ENCODE results near the gene CSN1S1. TPM values are rescaled to one million over a fixed set of nuclear protein-coding genes. Genes with fewer than 3 reads are reported as not detected.

CSN1S1 gene
- total and polyA plus RNA-seq, 2 donors (not counting 1 experiment from before 2014, with no cell fraction given), result not detected

- Histone ChIP-seq H3K27me3 (replicated peaks in 1 of 4; ENCODE audit: control extremely low read depth in 1 of 4, control insufficient read depth in 3 of 4, insufficient read depth in 4 of 4, low read length in 3 of 4) (no peaks in the 10 kb centered on the region), H3K9me3 (ENCODE audit: control extremely low read depth in 1 of 3, control insufficient read depth in 2 of 3, insufficient read depth in 1 of 3, low read length in 2 of 3) (no peaks in the 10 kb centered on the region), H3K9ac (ENCODE audit: low read length) (no peak overlapping the region), H4K20me1 (ENCODE audit: control insufficient read depth, insufficient read depth, low read length, poor library complexity, severe bottlenecking) (no peaks in the 10 kb centered on the region), H3K79me2 (ENCODE audit: control insufficient read depth, insufficient read depth, low read length) (no peaks in the 10 kb centered on the region), H3K4me1 (ENCODE audit: control insufficient read depth in 2 of 2, insufficient read depth in 2 of 2, low read length in 2 of 2) (no peaks in the 10 kb centered on the region), H3K27ac (ENCODE audit: low read length in 2 of 2) (no peak overlapping the region), H2AFZ (ENCODE audit: insufficient read depth, low read depth, low read length, poor library complexity, severe bottlenecking) (no peak overlapping the region), H3K36me3 (replicated peaks in 1 of 2; ENCODE audit: control extremely low read depth in 1 of 2, control insufficient read depth in 1 of 2, extremely low read depth in 1 of 2, insufficient read depth in 2 of 2, low read length in 1 of 2) (no peaks in the 10 kb centered on the region), H3K4me2 (replicated peaks; ENCODE audit: low read depth, low read length, poor library complexity, severe bottlenecking) (no peak overlapping the region), H3K4me3 (ENCODE audit: control extremely low read depth in 1 of 5, extremely low read depth in 1 of 5, insufficient read depth in 1 of 5, low read depth in 2 of 5, low read length in 4 of 5) (no peak overlapping the region)
- H3K9me3 Mint-ChIP-seq (ENCODE audit: insufficient read depth), result no peaks in the 10 kb centered on the region
- intact Hi-C loops (cut with micrococcal nuclease), result no loop called here
- H3K27ac Mint-ChIP-seq, result no peak overlapping the region
- ChIA-PET POLR2A (no interaction called here), CTCF (no interaction called here)
- no peak for ATAC-seq (ENCODE audit: low read depth)
- H3K4me3 Mint-ChIP-seq, result no peak overlapping the region
- no peaks in the 10 kb centered on the region for H3K4me1 Mint-ChIP-seq
- H3K27me3 Mint-ChIP-seq, result no peaks in the 10 kb centered on the region
- no peak for TF ChIP-seq EZH2 (IDR thresholded peaks at IDR 0.05; ENCODE audit: borderline replicate concordance, insufficient read depth, low read depth, low read length, poor library complexity, severe bottlenecking)
- 88% methylated on average over 2 of the region's 4 CpGs for WGBS (ENCODE audit: insufficient coverage)
- no peak for DNase-seq
Measured at GRCh38 chr4:69934150-69934549, 3.3 kb downstream of the CSN1S1 start.

DNA sequence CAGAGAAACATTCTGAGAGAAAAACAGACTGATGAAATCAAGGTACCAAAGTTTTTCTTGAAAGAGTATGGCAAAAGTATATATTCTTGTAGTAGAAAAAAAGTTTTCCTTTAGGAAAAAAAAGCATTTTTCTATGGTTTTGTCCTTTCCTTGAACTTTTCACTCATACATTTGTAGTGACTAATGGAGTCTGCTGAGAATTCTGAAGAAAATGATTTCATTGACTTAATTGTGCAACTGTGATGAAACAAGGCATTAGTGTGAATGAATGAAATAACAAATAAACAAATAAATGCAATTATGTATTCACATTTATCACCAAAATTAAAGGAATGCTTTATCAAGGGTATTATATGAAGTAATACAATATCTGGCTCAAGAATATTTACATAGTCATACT is 5.7 kb downstream of the CSN1S1 start:
- Mint-ChIP-seq H3K4me1 (no peaks in the 10 kb centered on the region), H3K27ac (no peak overlapping the region), H3K27me3 (no peaks in the 10 kb centered on the region), H3K4me3 (no peak overlapping the region), H3K9me3 (ENCODE audit: insufficient read depth) (no peaks in the 10 kb centered on the region)
- Histone ChIP-seq H3K4me1 (ENCODE audit: control insufficient read depth in 2 of 2, insufficient read depth in 2 of 2, low read length in 2 of 2) (no peaks in the 10 kb centered on the region), H3K9ac (ENCODE audit: low read length) (no peak overlapping the region), H3K9me3 (ENCODE audit: control extremely low read depth in 1 of 3, control insufficient read depth in 2 of 3, insufficient read depth in 1 of 3, low read length in 2 of 3) (no peaks in the 10 kb centered on the region), H3K27me3 (replicated peaks in 1 of 4; ENCODE audit: control extremely low read depth in 1 of 4, control insufficient read depth in 3 of 4, insufficient read depth in 4 of 4, low read length in 3 of 4) (no peaks in the 10 kb centered on the region), H2AFZ (ENCODE audit: insufficient read depth, low read depth, low read length, poor library complexity, severe bottlenecking) (no peak overlapping the region), H3K36me3 (replicated peaks in 1 of 2; ENCODE audit: control extremely low read depth in 1 of 2, control insufficient read depth in 1 of 2, extremely low read depth in 1 of 2, insufficient read depth in 2 of 2, low read length in 1 of 2) (no peaks in the 10 kb centered on the region), H3K79me2 (ENCODE audit: control insufficient read depth, insufficient read depth, low read length) (no peaks in the 10 kb centered on the region), H4K20me1 (ENCODE audit: control insufficient read depth, insufficient read depth, low read length, poor library complexity, severe bottlenecking) (no peaks in the 10 kb centered on the region), H3K4me3 (ENCODE audit: control extremely low read depth in 1 of 5, extremely low read depth in 1 of 5, insufficient read depth in 1 of 5, low read depth in 2 of 5, low read length in 4 of 5) (no peak overlapping the region), H3K4me2 (replicated peaks; ENCODE audit: low read depth, low read length, poor library complexity, severe bottlenecking) (no peak overlapping the region), H3K27ac (ENCODE audit: low read length in 2 of 2) (no peak overlapping the region)
- POLR2A ChIA-PET, result no interaction called here
- intact Hi-C loops (cut with micrococcal nuclease), result no loop called here
- DNase-seq, result no peak
- no peak for TF ChIP-seq EZH2 (IDR thresholded peaks at IDR 0.05; ENCODE audit: borderline replicate concordance, insufficient read depth, low read depth, low read length, poor library complexity, severe bottlenecking)
- TF ChIP-seq, protein P1, sequence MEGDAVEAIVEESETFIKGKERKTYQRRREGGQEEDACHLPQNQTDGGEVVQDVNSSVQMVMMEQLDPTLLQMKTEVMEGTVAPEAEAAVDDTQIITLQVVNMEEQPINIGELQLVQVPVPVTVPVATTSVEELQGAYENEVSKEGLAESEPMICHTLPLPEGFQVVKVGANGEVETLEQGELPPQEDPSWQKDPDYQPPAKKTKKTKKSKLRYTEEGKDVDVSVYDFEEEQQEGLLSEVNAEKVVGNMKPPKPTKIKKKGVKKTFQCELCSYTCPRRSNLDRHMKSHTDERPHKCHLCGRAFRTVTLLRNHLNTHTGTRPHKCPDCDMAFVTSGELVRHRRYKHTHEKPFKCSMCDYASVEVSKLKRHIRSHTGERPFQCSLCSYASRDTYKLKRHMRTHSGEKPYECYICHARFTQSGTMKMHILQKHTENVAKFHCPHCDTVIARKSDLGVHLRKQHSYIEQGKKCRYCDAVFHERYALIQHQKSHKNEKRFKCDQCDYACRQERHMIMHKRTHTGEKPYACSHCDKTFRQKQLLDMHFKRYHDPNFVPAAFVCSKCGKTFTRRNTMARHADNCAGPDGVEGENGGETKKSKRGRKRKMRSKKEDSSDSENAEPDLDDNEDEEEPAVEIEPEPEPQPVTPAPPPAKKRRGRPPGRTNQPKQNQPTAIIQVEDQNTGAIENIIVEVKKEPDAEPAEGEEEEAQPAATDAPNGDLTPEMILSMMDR (IDR thresholded peaks at IDR 0.05), result no peak
- ATAC-seq (ENCODE audit: low read depth), result no peak
- CTCF ChIA-PET, result no interaction called here

Measured in B cell (primary cell).